Daoy (cell line): ENCODE measurements around the gene LBR. TPM values are rescaled to one million over a fixed set of nuclear protein-coding genes. Genes with fewer than 3 reads are reported as not detected.
"Not testable (repeated sequence)": the region's sequence is repeated elsewhere in the genome, so short reads cannot be mapped to it uniquely, and the experiment has no call there.

Source experiments
- DNase-seq: peaks from one replicate; pipeline ENCODE4 v3.0.0-alpha.2; 2015; ENCODE audit warnings: low read depth
- total RNA-seq: library from RNA; depleted of rRNA; stranded (reverse); fragments of >200 nt; shearing (Covaris generic); gene quantifications from 2 replicates; pipeline ENCODE4 v1.2.3, GENCODE V29; 2014; rRNA removed

Gene LBR
- total RNA-seq, result 72.3 and 86.9 TPM in 2 replicates

DNA sequence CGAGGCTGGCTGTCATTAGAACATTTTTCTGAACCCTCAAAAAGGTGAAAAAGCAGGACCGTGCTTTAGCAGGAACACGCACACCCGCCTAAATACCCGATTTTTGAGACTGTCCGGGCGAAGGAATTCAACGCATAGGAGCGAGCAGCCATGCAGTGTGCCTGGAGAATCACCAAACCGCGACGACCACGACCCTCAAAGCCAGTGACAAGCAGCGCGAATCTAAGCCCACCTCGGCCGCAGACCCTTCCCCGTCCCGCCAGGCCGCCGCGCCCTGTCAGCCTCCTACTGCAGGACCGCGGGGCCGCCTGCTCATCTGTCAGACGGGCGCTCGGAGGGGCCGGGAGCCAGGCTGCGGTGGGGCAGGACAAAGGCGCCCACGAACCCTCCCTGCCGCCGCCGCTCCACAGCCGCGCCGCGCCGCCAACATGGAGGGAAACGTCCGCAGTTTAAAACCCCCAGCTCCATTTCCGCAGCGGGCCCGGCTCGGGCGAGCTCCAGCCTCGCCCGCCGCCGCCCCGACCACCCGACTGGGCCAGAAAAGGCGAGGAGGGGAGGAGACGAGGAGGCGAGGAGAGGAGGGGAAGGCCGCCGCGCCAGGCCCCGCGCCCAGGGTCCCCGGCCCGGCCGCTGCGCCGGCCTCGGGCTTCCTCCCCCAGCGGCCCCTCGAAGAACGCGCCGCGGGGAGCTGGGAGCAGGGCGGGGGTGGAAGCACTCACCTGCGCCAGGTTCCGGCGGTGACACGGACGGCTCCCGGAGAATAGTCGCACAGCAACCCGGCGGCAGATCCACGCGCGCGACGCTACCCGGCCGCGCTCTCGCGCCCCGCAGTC lies at the start of gene LBR:
Gene LBR, minus strand, starts transcription at position 804 of the 833 bp plus-strand sequence. CDS start 3,963 bp downstream, outside the sequence.
- DNase-seq, result no peak

GRCh38 chr1:225477296-225477911 lies 49.6 kb upstream of the LBR start:
- DNase-seq, result no peak

DNA sequence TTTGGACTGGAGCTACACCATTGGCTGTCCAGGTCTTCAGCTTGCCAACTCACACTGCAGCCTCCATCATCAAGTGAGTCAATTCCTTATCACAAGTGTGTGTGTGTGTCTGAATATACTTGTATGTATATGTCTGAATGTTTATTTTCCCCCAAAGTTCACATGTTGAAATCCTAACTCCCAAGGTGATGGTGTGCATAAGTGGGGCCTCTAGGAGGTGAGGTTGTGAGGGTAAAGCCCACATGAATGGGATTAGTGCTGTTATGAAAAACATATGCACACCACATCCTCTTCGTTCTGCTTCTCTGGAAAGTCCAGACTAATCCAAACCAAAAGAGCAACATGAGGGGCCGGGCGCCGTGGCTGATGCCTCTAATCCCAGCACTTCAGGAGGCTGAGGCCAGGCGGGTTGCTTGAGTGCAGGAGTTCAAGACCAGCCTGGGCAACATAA lies 48.7 kb upstream of the LBR start:
- DNase-seq, result no peak

GRCh38 chr1:225476100-225476511 lies 48.3 kb upstream of the LBR start:
- no peak for DNase-seq

- DNase-seq, result peak; percentile 73
Measured at GRCh38 chr1:225474986-225475820, 47.4 kb upstream of the LBR start.

- DNase-seq, result no peak
Measured at GRCh38 chr1:225474439-225474985, 46.7 kb upstream of the LBR start.

DNA sequence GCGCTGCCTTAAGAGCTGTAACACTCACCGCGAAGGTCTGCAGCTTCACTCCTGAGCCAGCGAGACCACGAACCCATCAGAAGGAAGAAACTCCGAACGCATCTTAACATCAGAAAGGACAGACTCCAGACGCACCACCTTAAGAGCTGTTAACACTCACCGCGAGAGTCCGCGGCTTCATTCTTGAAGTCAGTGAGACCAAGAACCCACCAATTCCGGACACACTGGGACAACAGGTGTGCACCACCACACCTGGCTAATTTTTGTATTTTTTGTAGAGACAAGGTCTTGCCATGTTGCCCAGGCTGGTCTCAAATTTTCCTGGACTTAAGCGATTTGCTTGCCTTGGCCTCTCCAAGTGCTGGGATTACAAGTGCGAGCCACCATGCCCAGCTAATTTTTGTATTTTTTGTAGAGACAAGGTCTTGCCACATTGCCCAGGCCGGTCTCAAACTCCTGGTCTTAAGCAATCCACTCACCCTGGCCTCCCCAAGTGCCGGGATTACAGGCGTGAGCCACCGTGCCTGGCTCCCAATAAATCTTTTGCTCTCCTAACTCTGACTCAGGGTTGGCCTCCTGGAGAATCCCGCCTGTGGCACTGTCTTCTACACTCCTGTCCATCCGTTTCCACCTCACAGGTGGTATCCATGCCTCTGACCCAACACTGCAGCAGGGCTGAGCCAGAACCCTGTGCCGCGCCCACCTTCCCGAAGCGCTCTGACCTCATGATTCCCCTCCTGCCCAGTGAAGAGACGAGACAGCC lies 46.0 kb upstream of the LBR start:
- not testable (repeated sequence) for DNase-seq

DNA sequence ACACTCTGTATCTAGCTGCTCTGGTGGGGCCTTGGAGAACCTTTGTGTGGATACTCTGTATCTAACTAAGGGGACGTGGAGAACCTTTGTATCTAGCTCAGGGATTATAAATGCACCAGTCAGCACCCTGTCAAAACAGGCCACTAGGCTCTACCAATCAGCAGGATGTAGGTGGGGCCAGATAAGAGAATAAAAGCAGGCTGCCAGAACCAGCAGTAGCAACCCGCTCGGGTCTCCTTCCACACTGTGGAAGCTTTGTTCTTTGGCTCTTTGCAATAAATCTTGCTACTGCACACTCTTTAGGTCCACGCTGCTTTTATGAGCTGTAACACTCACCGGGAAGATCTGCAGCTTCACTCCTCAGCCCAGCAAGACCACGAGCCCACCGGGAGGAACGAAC lies 45.4 kb upstream of the LBR start:
- not testable (repeated sequence) for DNase-seq

DNA sequence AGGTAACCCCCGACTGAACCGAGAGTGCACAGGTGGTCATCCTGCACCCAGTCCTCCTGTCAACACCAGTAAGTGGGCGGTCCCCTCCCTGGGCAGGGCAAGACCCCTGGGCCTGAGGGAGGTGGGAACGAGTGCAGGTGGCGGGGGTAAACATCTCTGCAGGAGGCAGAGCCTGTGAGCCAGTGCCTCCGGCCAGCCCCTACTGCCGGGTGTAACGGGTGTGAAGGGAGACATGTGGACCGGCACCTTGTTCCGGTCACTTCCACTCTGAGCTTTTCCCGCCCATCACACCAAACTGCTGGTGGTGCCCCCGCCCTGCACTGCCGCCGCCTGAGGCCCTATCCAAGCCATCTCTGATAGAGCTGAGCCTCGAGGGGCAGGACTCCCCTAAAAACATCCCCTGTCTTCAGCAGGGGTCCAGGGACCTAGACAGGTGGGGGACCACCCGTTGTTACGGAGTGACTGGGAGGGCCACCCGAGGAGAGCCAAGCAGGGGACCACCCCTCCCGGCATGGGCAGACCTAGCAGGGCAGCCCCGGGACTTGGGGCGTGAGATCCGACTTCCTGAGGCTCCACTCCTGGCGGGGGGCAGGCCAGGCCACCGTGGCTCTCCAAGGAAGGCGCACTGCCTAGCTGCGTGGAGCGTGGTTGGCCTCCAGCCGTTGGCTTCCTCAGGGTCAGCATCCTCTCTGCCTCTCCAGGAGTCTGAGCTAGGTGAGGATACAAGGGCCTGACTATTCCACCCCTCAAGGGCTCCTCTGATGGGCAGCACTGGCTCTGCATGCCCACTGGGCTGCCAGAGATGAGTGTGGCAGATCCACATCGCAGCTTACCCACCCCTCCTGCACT lies 43.8 kb upstream of the LBR start:
- no peak for DNase-seq

DNA sequence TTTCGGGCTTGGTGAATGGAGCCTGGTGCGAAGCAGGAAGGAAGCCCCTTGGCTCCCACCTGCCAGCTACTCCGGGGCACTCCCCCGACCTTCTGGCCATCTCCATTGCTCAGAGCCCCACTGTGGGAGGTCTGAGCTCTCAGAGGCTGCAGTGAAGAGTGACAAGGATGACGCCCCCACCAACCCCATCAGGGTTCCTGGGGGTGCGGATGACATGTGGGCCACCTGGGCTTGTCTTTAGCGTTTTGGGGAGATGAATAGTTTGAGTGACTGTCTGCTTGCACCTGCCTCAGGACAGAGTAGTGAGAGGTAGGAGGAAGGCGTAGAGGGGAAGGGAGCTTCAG lies 43.2 kb upstream of the LBR start:
- no peak for DNase-seq

GRCh38 chr1:225470211-225471108 lies 42.6 kb upstream of the LBR start:
- no peak for DNase-seq

DNA sequence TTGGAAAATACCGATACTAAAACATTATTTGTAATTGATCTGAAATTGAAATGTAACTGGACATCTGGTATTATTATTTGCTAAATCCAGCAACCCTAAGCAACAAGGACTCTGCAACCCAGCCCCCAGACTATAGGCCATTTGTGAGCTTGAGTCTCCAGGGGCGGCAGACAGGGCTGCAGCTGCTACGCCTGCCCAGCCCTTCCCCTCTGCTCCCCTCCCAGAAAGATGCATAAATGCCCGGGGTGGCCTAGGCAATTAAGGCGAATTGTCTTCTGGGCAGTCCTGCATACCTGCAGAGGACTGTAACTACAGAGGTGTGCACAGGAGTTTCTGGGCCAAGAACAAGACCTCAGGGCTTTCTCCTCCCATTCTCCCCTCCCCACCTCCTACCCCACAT lies 41.2 kb upstream of the LBR start:
- no peak for DNase-seq

DNA sequence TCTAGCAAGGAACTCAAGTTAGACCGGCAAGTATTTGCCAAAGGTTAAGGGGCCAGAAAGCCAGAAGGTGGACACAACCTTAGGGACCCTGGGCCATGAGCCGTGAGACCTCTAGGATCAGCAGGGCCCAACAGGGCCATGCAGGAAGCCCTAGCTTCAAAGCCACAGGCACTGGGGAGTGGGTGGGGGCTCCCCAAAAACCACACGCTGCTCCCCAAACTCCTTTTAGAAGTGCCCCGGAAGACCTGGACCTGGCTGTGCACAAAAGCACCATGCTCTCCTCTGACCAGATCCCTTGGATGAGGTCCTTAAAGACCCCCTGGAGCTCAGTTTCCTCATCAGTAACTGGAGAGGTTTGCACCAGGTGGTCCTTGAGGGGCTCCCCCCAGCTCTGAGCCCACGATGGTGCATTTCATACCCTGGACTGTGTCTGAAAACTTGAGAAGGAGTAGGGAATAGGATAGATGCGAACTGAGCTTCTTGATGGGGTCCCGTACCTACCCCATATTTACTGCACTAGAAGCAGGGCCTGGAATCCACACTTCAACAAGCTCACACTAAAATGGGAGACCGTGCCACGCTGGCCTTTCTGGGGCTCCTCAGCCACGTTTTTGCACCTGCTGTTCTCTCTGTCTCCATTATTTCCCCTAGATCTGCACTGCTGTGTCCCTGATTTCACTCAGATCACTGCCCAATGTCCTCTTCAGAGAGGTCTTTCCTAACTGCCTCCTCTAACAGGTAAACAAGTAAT lies 40.6 kb upstream of the LBR start:
- DNase-seq, result no peak

GRCh38 chr1:225467193-225468020 lies 39.6 kb upstream of the LBR start:
- peak; percentile 63 for DNase-seq

GRCh38 chr1:225466848-225467192 lies 39.0 kb upstream of the LBR start:
- DNase-seq, result no peak

- no peak for DNase-seq
Measured at GRCh38 chr1:225465793-225466517, 38.1 kb upstream of the LBR start.
